Mammary epithelial cell (primary cell): ENCODE measurements around the gene PKDCC.

ENCODE experiments used
- EZH2 ChIP-seq: IDR thresholded peaks from 2 replicates; pipeline ENCODE4 v1.6.1; 2012; ENCODE audit warnings: low read length, inconsistent platforms, borderline replicate concordance
- TF ChIP-seq, protein P1 (sequence below), 2 donors: IDR thresholded peaks in 1 of 2; conservative IDR thresholded peaks in 1 of 2; 2 replicates each; pipeline ENCODE4 v1.5.1; 2011 to 2012; ENCODE audit warnings: inconsistent platforms in 2 of 2, low read length in 2 of 2, mild to moderate bottlenecking in 2 of 2, control low read depth in 1 of 2, low read depth in 1 of 2; ENCODE audit not compliant: insufficient read depth in 1 of 2; ENCODE audit errors: extremely low read depth in 1 of 2

DNA sequence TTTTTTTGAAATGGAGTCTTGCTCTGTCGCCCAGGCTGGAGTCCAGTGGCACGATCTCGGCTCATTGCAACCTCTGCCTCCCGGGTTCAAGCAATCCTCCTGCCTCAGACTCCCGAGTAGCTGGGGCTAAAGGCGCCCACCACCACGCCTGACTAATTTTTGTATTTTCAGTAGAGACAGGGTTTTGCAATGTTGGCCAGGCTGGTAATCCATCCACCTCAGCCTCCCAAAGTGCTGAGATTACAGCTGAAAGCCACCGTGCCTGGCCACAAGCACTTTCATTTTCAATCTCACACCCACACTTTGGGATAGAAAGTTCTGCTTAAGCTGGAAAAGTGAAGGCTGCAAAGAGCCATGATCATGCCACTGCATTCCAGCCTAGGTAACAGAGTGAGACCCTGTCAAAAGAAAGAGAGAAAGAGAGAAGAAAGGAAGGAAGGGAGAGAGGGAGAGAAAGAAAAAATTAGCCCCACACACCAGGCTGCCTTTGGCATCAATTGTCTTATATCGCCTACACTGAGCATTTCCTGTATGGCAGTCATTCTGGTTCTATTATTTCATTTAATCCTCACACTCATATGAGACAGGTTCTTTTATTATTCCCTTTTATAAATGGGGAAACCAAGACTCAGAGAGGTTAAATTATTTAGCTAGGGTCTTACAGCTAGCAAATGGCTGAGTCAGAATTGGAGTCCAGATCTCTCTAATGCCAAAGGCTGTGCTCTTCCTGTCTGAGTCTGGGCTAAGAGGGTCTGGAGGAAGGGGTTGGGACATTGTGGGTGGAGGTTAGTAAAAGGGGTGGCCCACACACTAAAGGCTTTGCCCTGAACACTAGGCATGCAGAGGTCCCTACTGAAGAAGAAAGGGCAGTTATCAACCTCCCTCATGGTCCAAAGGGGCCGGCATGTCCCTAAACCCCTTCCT is 37.9 kb upstream of the PKDCC start:
- no peak for TF ChIP-seq EZH2
- TF ChIP-seq, protein P1, sequence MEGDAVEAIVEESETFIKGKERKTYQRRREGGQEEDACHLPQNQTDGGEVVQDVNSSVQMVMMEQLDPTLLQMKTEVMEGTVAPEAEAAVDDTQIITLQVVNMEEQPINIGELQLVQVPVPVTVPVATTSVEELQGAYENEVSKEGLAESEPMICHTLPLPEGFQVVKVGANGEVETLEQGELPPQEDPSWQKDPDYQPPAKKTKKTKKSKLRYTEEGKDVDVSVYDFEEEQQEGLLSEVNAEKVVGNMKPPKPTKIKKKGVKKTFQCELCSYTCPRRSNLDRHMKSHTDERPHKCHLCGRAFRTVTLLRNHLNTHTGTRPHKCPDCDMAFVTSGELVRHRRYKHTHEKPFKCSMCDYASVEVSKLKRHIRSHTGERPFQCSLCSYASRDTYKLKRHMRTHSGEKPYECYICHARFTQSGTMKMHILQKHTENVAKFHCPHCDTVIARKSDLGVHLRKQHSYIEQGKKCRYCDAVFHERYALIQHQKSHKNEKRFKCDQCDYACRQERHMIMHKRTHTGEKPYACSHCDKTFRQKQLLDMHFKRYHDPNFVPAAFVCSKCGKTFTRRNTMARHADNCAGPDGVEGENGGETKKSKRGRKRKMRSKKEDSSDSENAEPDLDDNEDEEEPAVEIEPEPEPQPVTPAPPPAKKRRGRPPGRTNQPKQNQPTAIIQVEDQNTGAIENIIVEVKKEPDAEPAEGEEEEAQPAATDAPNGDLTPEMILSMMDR (conservative IDR thresholded peaks at IDR 0.05 in 1 of 2, IDR thresholded peaks at IDR 0.05 in 1 of 2; ENCODE audit: extremely low read depth in 1 of 2, insufficient read depth in 1 of 2, low read depth in 1 of 2, low read length in 2 of 2), result no peak
